ENCODE results near the gene R3HCC1L. TPM values are rescaled to one million over a fixed set of nuclear protein-coding genes. Genes with fewer than 3 reads are reported as not detected.

R3HCC1L gene
- total RNA-seq, 1 experiment from 2014 or later = 15.9 TPM

GRCh38 chr10:98266647-98267046 is 132.2 kb downstream of the R3HCC1L start:
- H3K27me3 ChIP-seq (ENCODE audit: control insufficient read depth, insufficient read depth, low read length) = no peaks in the 10 kb centered on the region
- H3K4me1 ChIP-seq (ENCODE audit: control insufficient read depth, insufficient read depth, low read length) = peaks cover 47% of the 10 kb centered on the region
- CTCF ChIA-PET = interaction anchor here (2.4 kb wide), 1 partner anchor 43 kb away, joined by 12 read pairs; no protein-coding TSS in a partner anchor
- DNase-seq (ENCODE audit: low read depth, low spot score) = no peak
- H3K4me3 ChIP-seq (ENCODE audit: low read depth in 2 of 2, low read length in 2 of 2) = peak overlapping the region in 1 of 2 experiments; percentile 53; a peak in 1 of 4 replicates
- H3K36me3 ChIP-seq (ENCODE audit: control insufficient read depth, insufficient read depth, low read length) = no peaks in the 10 kb centered on the region
- TF ChIP-seq POLR2AphosphoS5 (IDR thresholded peaks at IDR 0.05; ENCODE audit: low read depth, low read length) (no peak), TCF7L2 (IDR thresholded peaks at IDR 0.05; ENCODE audit: low read depth, low read length) (no peak), CTCF (IDR thresholded peaks at IDR 0.05) (no peak), SIN3A (IDR thresholded peaks at IDR 0.05; ENCODE audit: borderline replicate concordance, insufficient read depth, low read depth, low read length) (no peak), REST (IDR thresholded peaks at IDR 0.05; ENCODE audit: insufficient read depth in 1 of 2, low read depth in 2 of 2, low read length in 1 of 2) (no peak)
- no peak for ATAC-seq
- intact Hi-C loops (cut with micrococcal nuclease; ENCODE audit: unreplicated experiment) = loop anchor here (10.0 kb wide), 1 partner anchor 128 kb away; no protein-coding TSS in a partner anchor
- BruUV-seq (replicated peaks) = no TSS peak
- no peaks in the 10 kb centered on the region for H3K9me3 ChIP-seq (ENCODE audit: control insufficient read depth, insufficient read depth, low read depth, low read length)
- no peak overlapping the region; the same call in none of the 2 replicates for H3K27ac ChIP-seq (ENCODE audit: low read length)
- in situ Hi-C loops (cut with HindIII; ENCODE audit: low pct_unique_long_range_greater_than_20kb, low sequenced_read_pairs) = no loop called here
- POLR2A ChIA-PET = interaction anchor here (1.2 kb wide), 1 partner anchor 43 kb away, joined by 3 read pairs; no protein-coding TSS in a partner anchor

GRCh38 chr10:98267069-98267893 is 132.8 kb downstream of the R3HCC1L start:
- DNase-seq (ENCODE audit: low read depth, low spot score) = no peak

More at GRCh38 chr10:98267069-98267893, 132.8 kb downstream of the R3HCC1L start:
- H3K9me3 ChIP-seq (ENCODE audit: control insufficient read depth, insufficient read depth, low read depth, low read length) = no peaks in the 10 kb centered on the region
- H3K27me3 ChIP-seq (ENCODE audit: control insufficient read depth, insufficient read depth, low read length) = no peaks in the 10 kb centered on the region
- peak overlapping the region; percentile 40 to 53 for H3K4me3 ChIP-seq (ENCODE audit: low read depth in 2 of 2, low read length in 2 of 2)
- H3K36me3 ChIP-seq (ENCODE audit: control insufficient read depth, insufficient read depth, low read length) = no peaks in the 10 kb centered on the region
- no TSS peak for BruUV-seq (replicated peaks)
- peak overlapping the region; percentile 73 for H3K27ac ChIP-seq (ENCODE audit: low read length)
- in situ Hi-C loops (cut with HindIII; ENCODE audit: low pct_unique_long_range_greater_than_20kb, low sequenced_read_pairs) = no loop called here
- intact Hi-C loops (cut with micrococcal nuclease; ENCODE audit: unreplicated experiment) = loop anchor here (10.0 kb wide), 1 partner anchor 128 kb away; no protein-coding TSS in a partner anchor
- POLR2A ChIA-PET = interaction anchor here (1.2 kb wide), 1 partner anchor 42 kb away, joined by 3 read pairs; no protein-coding TSS in a partner anchor
- peaks cover 47% of the 10 kb centered on the region for H3K4me1 ChIP-seq (ENCODE audit: control insufficient read depth, insufficient read depth, low read length)
- peak; percentile 42 for ATAC-seq
- TF ChIP-seq REST (IDR thresholded peaks at IDR 0.05; ENCODE audit: insufficient read depth in 1 of 2, low read depth in 2 of 2, low read length in 1 of 2) = no peak
- TF ChIP-seq CTCF (IDR thresholded peaks at IDR 0.05) = no peak
- TF ChIP-seq SIN3A (IDR thresholded peaks at IDR 0.05; ENCODE audit: borderline replicate concordance, insufficient read depth, low read depth, low read length) = no peak
- no peak for TF ChIP-seq POLR2AphosphoS5 (IDR thresholded peaks at IDR 0.05; ENCODE audit: low read depth, low read length)
- CTCF ChIA-PET = interaction anchor here (0.5 to 2.4 kb wide), 3 partner anchors 42 to 1159 kb away, joined by 3 to 12 read pairs (median 4); no protein-coding TSS in a partner anchor

All from Panc1 (cell line).